Activated CD8-positive, alpha-beta memory T cell treated with anti-CD3 and anti-CD28 coated beads, Interleukin-2, amount 10 ng/mL, durations not matched to agents 7 days and 5 days (primary cell): ENCODE data around the gene OIP5. TPM values are rescaled to one million over a fixed set of nuclear protein-coding genes. Genes with fewer than 3 reads are reported as not detected.
"Not testable (repeated sequence)": the region's sequence is repeated elsewhere in the genome, so short reads cannot be mapped to it uniquely, and the experiment has no call there.

Experiments used
- ATAC-seq: fragments of 150-1000 bp; cut with Tn5 transposase; one replicate; pipeline ENCODE4 v1.10.0; 2021; ENCODE audit warnings: moderate library complexity
- CTCF ChIA-PET: fragments of 350-600 bp; sonication (Branson Sonifier 250); formaldehyde crosslinking; loops from one replicate; lab custom pipeline; 2021; ENCODE audit warnings: antibody characterized with exemption; lab: Charles Lee
- DNase-seq: peaks from one replicate; pipeline ENCODE4 v3.0.0-alpha.2; 2020
- H3K27ac Mint-ChIP-seq: one replicate; pipeline ENCODE4 v1.8.0; 2021; ENCODE audit warnings: mild to moderate bottlenecking, mixed read lengths
- H3K27me3 Mint-ChIP-seq: one replicate; pipeline ENCODE4 v1.8.0; 2021; ENCODE audit warnings: mixed read lengths
- H3K36me3 Mint-ChIP-seq: one replicate; pipeline ENCODE4 v1.8.0; 2021; ENCODE audit warnings: mild to moderate bottlenecking, mixed read lengths
- H3K4me1 Mint-ChIP-seq: one replicate; pipeline ENCODE4 v1.8.0; 2021; ENCODE audit warnings: mixed read lengths
- H3K4me3 Mint-ChIP-seq: one replicate; pipeline ENCODE4 v1.8.0; 2021; ENCODE audit warnings: mild to moderate bottlenecking, moderate library complexity, mixed read lengths
- H3K9me3 Mint-ChIP-seq: one replicate; pipeline ENCODE4 v1.8.0; 2022; ENCODE audit warnings: low read depth, mixed read lengths
- total RNA-seq, 2 experiments: library from RNA; stranded (reverse); gene quantifications; one replicate each; pipeline ENCODE4 v1.2.3, GENCODE V29; 2021

The OIP5 gene
- total RNA-seq, 2 experiments from 2014 or later, result 21.1 to 21.2 TPM

DNA sequence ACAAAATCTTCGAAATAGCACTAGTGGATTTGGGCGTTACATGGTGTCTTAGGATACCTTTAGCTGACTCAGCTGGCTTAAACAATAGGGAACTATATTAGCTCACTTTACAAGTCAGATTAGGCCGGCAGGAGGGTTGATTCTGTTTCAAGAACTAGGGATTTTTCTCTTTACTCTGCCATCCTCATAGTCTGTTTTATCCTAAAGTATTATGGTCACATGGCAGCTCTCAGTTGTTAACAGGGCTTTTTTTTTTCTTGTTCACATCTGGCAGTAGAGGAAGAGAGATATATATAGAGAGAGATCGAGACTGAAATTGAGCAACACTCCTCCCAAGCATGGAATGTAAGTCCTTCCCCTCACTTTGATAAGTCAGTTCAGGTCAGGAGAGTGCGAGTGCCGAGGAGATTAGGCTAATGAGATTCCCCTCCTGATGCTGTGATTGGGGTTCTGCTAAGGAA, 68.5 kb downstream of the OIP5 start:
- CTCF ChIA-PET, result interaction anchor here (1.4 kb wide), 1 partner anchor 33 kb away, joined by 3 read pairs; the partner anchor contains the start of gene CHP1

DNA sequence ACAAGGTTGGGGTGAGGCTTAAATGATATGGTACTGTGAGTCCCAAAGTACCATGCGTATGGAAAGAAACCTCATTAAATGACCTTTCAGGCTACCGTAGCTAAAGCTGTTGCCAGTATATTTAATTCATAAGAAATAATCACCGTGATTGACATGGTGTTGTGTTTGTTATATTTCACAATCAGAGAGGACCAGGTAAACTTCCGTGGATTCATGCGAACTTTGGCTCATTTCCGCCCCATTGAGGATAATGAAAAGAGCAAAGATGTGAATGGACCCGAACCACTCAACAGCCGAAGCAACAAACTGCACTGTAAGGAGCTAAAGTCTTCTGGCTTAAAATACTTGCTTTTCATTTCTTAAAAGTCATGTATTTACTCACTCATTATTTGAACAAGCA, 69.8 kb downstream of the OIP5 start:
- Mint-ChIP-seq H3K36me3 (peaks cover 20% of the 10 kb centered on the region), H3K9me3 (no peaks in the 10 kb centered on the region), H3K27me3 (no peaks in the 10 kb centered on the region), H3K27ac (no peak overlapping the region), H3K4me3 (no peak overlapping the region), H3K4me1 (no peaks in the 10 kb centered on the region)
- no peak for ATAC-seq
- DNase-seq, result no peak
- CTCF ChIA-PET, result no interaction called here

More for the DNA sequence above, 68.5 kb downstream of the OIP5 start:
- no peak for DNase-seq
- Mint-ChIP-seq H3K27ac (no peak overlapping the region), H3K4me1 (no peaks in the 10 kb centered on the region), H3K9me3 (no peaks in the 10 kb centered on the region), H3K27me3 (no peaks in the 10 kb centered on the region), H3K4me3 (no peak overlapping the region), H3K36me3 (peaks cover 16% of the 10 kb centered on the region)
- no peak for ATAC-seq

DNA sequence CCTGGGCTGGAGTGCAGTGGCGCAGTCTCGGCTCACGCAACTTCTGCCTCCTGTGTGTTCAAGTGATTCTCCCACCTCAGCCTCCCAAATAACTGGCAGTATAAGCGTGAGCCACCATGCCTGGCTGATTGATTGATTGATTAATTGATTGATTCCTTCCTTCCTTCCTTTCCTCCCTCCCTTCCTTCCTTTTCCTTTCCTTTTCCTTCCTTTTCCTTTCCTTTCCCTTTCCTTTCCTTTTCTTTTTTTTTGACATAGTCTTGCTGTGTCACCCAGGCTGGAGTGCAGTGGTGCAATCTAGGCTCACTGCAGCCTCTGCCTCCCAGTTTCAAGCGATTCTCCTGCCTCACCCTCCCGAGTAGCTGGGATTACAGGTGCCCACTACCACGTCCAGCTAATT, 71.5 kb downstream of the OIP5 start:
- CTCF ChIA-PET, result not testable (repeated sequence)

DNA sequence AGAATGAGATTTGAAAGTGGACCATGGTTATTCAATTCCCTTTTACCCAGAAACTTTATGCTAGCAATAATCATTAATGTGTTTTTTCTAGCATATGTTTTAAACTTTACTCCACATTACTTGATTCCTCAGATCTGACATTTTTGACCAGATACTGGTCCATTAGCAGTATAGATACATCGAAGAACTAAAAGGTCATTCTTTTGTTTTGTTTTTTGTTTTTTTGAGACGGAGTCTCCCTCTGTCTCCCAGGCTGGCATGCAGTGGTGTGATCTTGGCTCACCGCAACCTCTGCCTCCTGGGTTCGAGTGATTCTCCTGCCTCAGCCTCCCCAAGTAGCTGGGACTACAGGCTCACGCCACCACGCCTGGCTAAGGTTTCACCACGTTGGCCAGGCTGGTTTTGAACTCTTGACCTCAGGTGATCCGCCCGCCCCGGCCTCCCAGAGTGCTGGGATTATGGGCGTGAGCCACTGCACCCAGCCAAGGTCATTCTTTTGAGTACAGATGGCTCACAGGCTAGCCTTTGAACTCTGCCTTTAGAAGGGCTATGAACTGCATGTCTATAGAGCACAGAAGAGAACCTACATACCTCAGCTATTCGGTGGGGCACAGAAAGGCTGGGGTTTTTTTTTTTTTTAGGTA, 72.7 kb downstream of the OIP5 start:
- Mint-ChIP-seq H3K4me1 (no peaks in the 10 kb centered on the region), H3K27me3 (no peaks in the 10 kb centered on the region), H3K9me3 (no peaks in the 10 kb centered on the region), H3K27ac (no peak overlapping the region), H3K4me3 (no peak overlapping the region), H3K36me3 (peaks cover 14% of the 10 kb centered on the region)
- DNase-seq, result no peak
- no peak for ATAC-seq
- CTCF ChIA-PET, result interaction anchor here (0.7 kb wide), 1 partner anchor 373 kb away, joined by 3 read pairs; no protein-coding TSS in a partner anchor

More for the DNA sequence above, 71.5 kb downstream of the OIP5 start:
- not testable (repeated sequence) for H3K4me1 Mint-ChIP-seq, ATAC-seq, H3K27me3 Mint-ChIP-seq, H3K4me3 Mint-ChIP-seq, DNase-seq, H3K9me3 Mint-ChIP-seq, H3K27ac Mint-ChIP-seq
- peaks cover 14% of the 10 kb centered on the region for H3K36me3 Mint-ChIP-seq

Other genes with a start within 250 kb of the OIP5 start
- 10 to 100 TPM; 25.8 to 30.8 TPM for gene INO80, start 216.3 kb downstream of the OIP5 start, total RNA-seq
- not detected for gene EXD1, start 101.8 kb downstream of the OIP5 start, total RNA-seq
- 10 to 100 TPM; 47.5 to 54.1 TPM for gene CHP1, start 101.3 kb downstream of the OIP5 start, total RNA-seq
- 100 to 1,000 TPM; 234 to 334 TPM for gene NUSAP1, start 290 bp upstream of the OIP5 start, total RNA-seq
- gene NDUFAF1, start 69.9 kb upstream of the OIP5 start, total RNA-seq, result 10 to 100 TPM; 12.4 to 14.1 TPM
- gene RTF1, start 84.5 kb upstream of the OIP5 start, total RNA-seq, result 10 to 100 TPM; 36.3 to 43.4 TPM
- gene ITPKA, start 161.3 kb upstream of the OIP5 start, total RNA-seq, result under 1 TPM in 1 of 2 experiments, not detected in 1; 0.52 TPM
- gene LTK, start 181.2 kb upstream of the OIP5 start, total RNA-seq, result under 1 TPM; 0.20 to 0.30 TPM
- gene RPAP1, start 211.7 kb upstream of the OIP5 start, total RNA-seq, result 10 to 100 TPM; 38.2 to 40.0 TPM
- gene TYRO3, start 226.6 kb upstream of the OIP5 start, total RNA-seq, result under 1 TPM; 0.32 to 0.66 TPM